ENCODE measurements around the gene C14orf132. TPM values are rescaled to one million over a fixed set of nuclear protein-coding genes. Genes with fewer than 3 reads are reported as not detected.

Gene C14orf132
- 12.0 TPM for total RNA-seq

GRCh38 chr14:96038920-96039632 lies at the start of gene C14orf132:
Gene C14orf132, plus strand, starts transcription at chr14:96039362. Its CDS starts 139 bp downstream, at chr14:96039501.
- H3K4me1 ChIP-seq: peaks cover 44% of the 10 kb centered on the region
- H3K27ac ChIP-seq: peak within 1 kb of the TSS; percentile 91
- no peaks in the 10 kb centered on the region for H3K9me3 ChIP-seq
- intact Hi-C loops (cut with DNase I): loop anchor here (2.0 kb wide), 1 partner anchor 56 kb away; no protein-coding TSS in a partner anchor
- DNase-seq (ENCODE audit: extremely low spot score in 2 of 2): peak in 1 of 2 donors; percentile 90
- peak within 1 kb of the TSS; percentile 81 to 84 for H3K4me3 ChIP-seq
- H3K36me3 ChIP-seq: no peaks in the 10 kb centered on the region
- H3K27me3 ChIP-seq: no peaks in the 10 kb centered on the region
- TF ChIP-seq POLR2A (IDR thresholded peaks at IDR 0.05): peak in 1 of 2 donors; percentile 68
- peak in 1 of 2 donors; percentile 81 for TF ChIP-seq POLR2AphosphoS5 (IDR thresholded peaks at IDR 0.05; ENCODE audit: insufficient read depth in 1 of 2, low read depth in 1 of 2)
- TF ChIP-seq CTCF (IDR thresholded peaks at IDR 0.05): no peak

GRCh38 chr14:95993768-95994592 lies 45.2 kb upstream of the C14orf132 start:
- TF ChIP-seq CTCF (IDR thresholded peaks at IDR 0.05) (peak; percentile 34 to 76 (median 51)), POLR2A (IDR thresholded peaks at IDR 0.05) (no peak)
- no peaks in the 10 kb centered on the region for H3K4me1 ChIP-seq
- intact Hi-C loops (cut with DNase I): loop anchor here (5.0 to 10.0 kb wide), 2 partner anchors 101 to 437 kb away; no protein-coding TSS in a partner anchor
- H3K4me3 ChIP-seq: no peak overlapping the region
- H3K9me3 ChIP-seq: peaks cover 6% of the 10 kb centered on the region
- H3K27ac ChIP-seq: no peak overlapping the region
- no peaks in the 10 kb centered on the region for H3K27me3 ChIP-seq
- no peaks in the 10 kb centered on the region for H3K36me3 ChIP-seq
- DNase-seq (ENCODE audit: extremely low spot score in 2 of 2): no peak

- Histone ChIP-seq H3K36me3 (no peaks in the 10 kb centered on the region), H3K27me3 (no peaks in the 10 kb centered on the region), H3K27ac (no peak overlapping the region), H3K9me3 (peaks cover 6% of the 10 kb centered on the region), H3K4me3 (no peak overlapping the region), H3K4me1 (no peaks in the 10 kb centered on the region)
- TF ChIP-seq POLR2AphosphoS5 (IDR thresholded peaks at IDR 0.05; ENCODE audit: insufficient read depth in 1 of 2, low read depth in 1 of 2) (no peak), CTCF (IDR thresholded peaks at IDR 0.05) (no peak), POLR2A (IDR thresholded peaks at IDR 0.05) (no peak)
- no peak for DNase-seq (ENCODE audit: extremely low spot score in 2 of 2)
- intact Hi-C loops (cut with DNase I): loop anchor here (5.0 to 10.0 kb wide), 2 partner anchors 100 to 437 kb away; no protein-coding TSS in a partner anchor
These were observed 44.6 kb upstream of the C14orf132 start for GRCh38 chr14:95994593-95994928.

- no peak for DNase-seq (ENCODE audit: extremely low spot score in 2 of 2)
- no peak overlapping the region for H3K27ac ChIP-seq
- no peaks in the 10 kb centered on the region for H3K36me3 ChIP-seq
- H3K4me3 ChIP-seq: no peak overlapping the region
- no peaks in the 10 kb centered on the region for H3K9me3 ChIP-seq
- H3K4me1 ChIP-seq: no peaks in the 10 kb centered on the region
- TF ChIP-seq POLR2A (IDR thresholded peaks at IDR 0.05) (no peak), CTCF (IDR thresholded peaks at IDR 0.05) (peak in 2 of 3 experiments; percentile 13 to 46)
- no peaks in the 10 kb centered on the region for H3K27me3 ChIP-seq
- intact Hi-C loops (cut with DNase I): loop anchor here (10.0 kb wide), 1 partner anchor 96 kb away; no protein-coding TSS in a partner anchor
These were observed 40.5 kb upstream of the C14orf132 start for GRCh38 chr14:95998656-95999055.
